GM18951 (cell line): ENCODE data around the gene PIK3CA.
"Not testable (repeated sequence)": the region's sequence is repeated elsewhere in the genome, so short reads cannot be mapped to it uniquely, and the experiment has no call there.

Source experiments
- POLR2A ChIP-seq: IDR thresholded peaks from 4 replicates; pipeline ENCODE4 v1.6.1; 2011; ENCODE audit warnings: mild to moderate bottlenecking; ENCODE audit not compliant: insufficient read length, insufficient read depth; ENCODE audit errors: extremely low read depth
- in situ Hi-C: fragments of 300-500 bp; cut with MboI; formaldehyde crosslinking; loops from one replicate; pipeline ENCODE4 v1.12.0; 2022; ENCODE audit warnings: low sequenced_read_pairs, mixed read lengths, inconsistent platforms; ENCODE audit not compliant: unreplicated experiment

PIK3CA gene

GRCh38 chr3:179269152-179269707 lies 121.1 kb downstream of the PIK3CA start:
- in situ Hi-C loops: no loop called here
- TF ChIP-seq POLR2A: no peak

- in situ Hi-C loops: no loop called here
Measured at GRCh38 chr3:179272385-179272784, 124.2 kb downstream of the PIK3CA start.

GRCh38 chr3:179274434-179274833 lies 126.3 kb downstream of the PIK3CA start:
- in situ Hi-C loops: not testable (repeated sequence)

More at GRCh38 chr3:179272385-179272784, 124.2 kb downstream of the PIK3CA start:
- TF ChIP-seq POLR2A: no peak

- in situ Hi-C loops: no loop called here
- no peak for TF ChIP-seq POLR2A
Measured at GRCh38 chr3:179276001-179276400, 127.8 kb downstream of the PIK3CA start.

- TF ChIP-seq POLR2A: no peak
- in situ Hi-C loops: no loop called here
Measured at GRCh38 chr3:179276743-179277142, 128.6 kb downstream of the PIK3CA start.

GRCh38 chr3:179278151-179278550 lies 130.0 kb downstream of the PIK3CA start:
- TF ChIP-seq POLR2A: no peak
- in situ Hi-C loops: no loop called here

- in situ Hi-C loops: no loop called here
- TF ChIP-seq POLR2A: no peak
Measured at GRCh38 chr3:179278932-179279693, 131.0 kb downstream of the PIK3CA start.

- no peak for TF ChIP-seq POLR2A
- in situ Hi-C loops: no loop called here
Measured at GRCh38 chr3:179279837-179280236, 131.7 kb downstream of the PIK3CA start.

- TF ChIP-seq POLR2A: no peak
- in situ Hi-C loops: no loop called here
Measured at GRCh38 chr3:179281825-179282224, 133.7 kb downstream of the PIK3CA start.

- no peak for TF ChIP-seq POLR2A
- in situ Hi-C loops: no loop called here
Measured at GRCh38 chr3:179286331-179286730, 138.2 kb downstream of the PIK3CA start.

- TF ChIP-seq POLR2A: no peak
- in situ Hi-C loops: no loop called here
Measured at GRCh38 chr3:179288845-179289244, 140.7 kb downstream of the PIK3CA start.

GRCh38 chr3:179289295-179289694 lies 141.1 kb downstream of the PIK3CA start:
- no peak for TF ChIP-seq POLR2A
- in situ Hi-C loops: no loop called here
